Hepatocyte (in vitro differentiated cells): ENCODE results near the gene SHROOM3.

Experiments
- CTCF ChIP-seq: fragments of 200-600 bp; sonication (generic); IDR thresholded peaks from 2 replicates; pipeline ENCODE4 v1.5.1; 2016; ENCODE audit warnings: antibody characterized with exemption, mild to moderate bottlenecking; ENCODE audit not compliant: poor library complexity
- EZH2 ChIP-seq: fragments of 200-600 bp; sonication (generic); IDR thresholded peaks from 2 replicates; pipeline ENCODE4 v1.6.1; 2016; ENCODE audit warnings: antibody characterized with exemption, mild to moderate bottlenecking, borderline replicate concordance
- EZH2phosphoT487 ChIP-seq: fragments of 200-600 bp; sonication (generic); IDR thresholded peaks from one replicate; pipeline ENCODE4 v1.6.1; 2018; ENCODE audit warnings: antibody characterized with exemption, mild to moderate bottlenecking, low read depth, moderate library complexity; ENCODE audit not compliant: unreplicated experiment, severe bottlenecking

- no peak for TF ChIP-seq CTCF
- TF ChIP-seq EZH2phosphoT487, result no peak
- no peak for TF ChIP-seq EZH2
Measured at GRCh38 chr4:76831711-76832373, 396.8 kb downstream of the SHROOM3 start.
